ENCODE measurements around the gene SLCO1B1. TPM values are rescaled to one million over a fixed set of nuclear protein-coding genes. Genes with fewer than 3 reads are reported as not detected.

Gene SLCO1B1
- total and polyA plus RNA-seq, 2 of the 8 experiments (the other 6 are each of a cell fraction or from before 2014, with no cell fraction given) = 0.13 TPM; not detected in 1

DNA sequence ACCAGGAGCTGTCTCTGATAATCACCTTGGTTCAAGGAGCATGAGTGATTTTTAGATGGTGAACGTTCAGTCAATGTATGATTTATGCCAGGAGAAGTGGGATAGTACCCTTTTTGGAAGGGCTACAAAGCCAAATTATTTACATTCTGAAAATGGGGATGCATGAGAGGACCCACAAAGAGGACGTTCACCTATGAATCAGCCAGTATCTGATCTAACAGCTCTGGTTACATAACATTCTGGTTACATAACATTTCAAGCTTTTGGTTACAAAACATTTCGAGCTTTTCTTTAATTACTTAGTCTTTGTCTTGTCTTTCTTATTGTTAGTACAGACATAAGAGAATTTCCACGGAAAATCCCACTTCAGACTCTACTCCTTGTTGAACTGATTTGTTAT is 134.9 kb downstream of the SLCO1B1 start:
- Histone ChIP-seq H3K9ac (replicated peaks in 1 of 4; ENCODE audit: extremely low read depth in 1 of 4, low read depth in 3 of 4, low read length in 3 of 4) (no peak overlapping the region), H4K8ac (ENCODE audit: extremely low read depth, insufficient read depth, low read length) (no peak overlapping the region), H4K20me1 (replicated peaks in 1 of 2; ENCODE audit: control insufficient read depth in 1 of 2, insufficient read depth in 2 of 2, low read length in 2 of 2) (no peaks in the 10 kb centered on the region), H3K4me1 (replicated peaks in 1 of 4; ENCODE audit: control insufficient read depth in 3 of 4, insufficient read depth in 4 of 4, low read length in 3 of 4) (no peaks in the 10 kb centered on the region), H3K79me2 (ENCODE audit: control insufficient read depth in 1 of 2, insufficient read depth in 2 of 2, low read length in 2 of 2) (no peaks in the 10 kb centered on the region), H2BK5ac (ENCODE audit: low read depth, low read length) (no peak overlapping the region), H4K91ac (replicated peaks; ENCODE audit: insufficient read length, low read length) (no peak overlapping the region), H3K56ac (replicated peaks; ENCODE audit: insufficient read length, low read depth, low read length) (no peak overlapping the region), H3K4me2 (ENCODE audit: insufficient read depth in 1 of 2, low read depth in 2 of 2, low read length in 2 of 2) (no peak overlapping the region), H2BK20ac (ENCODE audit: low read length) (no peak overlapping the region), H3K9me3 (ENCODE audit: insufficient read depth in 2 of 2, low read depth in 1 of 2, low read length in 1 of 2) (peaks cover 4 to 6% of the 10 kb centered on the region in 2 experiments; a peak in 2 of 4 replicates), H3K4me3 (ENCODE audit: extremely low read depth in 1 of 4, insufficient read depth in 2 of 4, low read depth in 3 of 4, low read length in 4 of 4) (no peak overlapping the region), H3K4ac (replicated peaks; ENCODE audit: insufficient read length, low read depth, low read length) (no peak overlapping the region), H3K27me3 (replicated peaks in 1 of 4; ENCODE audit: control insufficient read depth in 3 of 4, extremely low read depth in 1 of 4, insufficient read depth in 3 of 4, low read length in 3 of 4) (no peaks in the 10 kb centered on the region), H2BK120ac (replicated peaks; ENCODE audit: low read depth, low read length) (no peak overlapping the region), H3K79me1 (ENCODE audit: low read depth, low read length) (no peaks in the 10 kb centered on the region), H3K14ac (ENCODE audit: insufficient read length) (no peak overlapping the region), H2BK15ac (ENCODE audit: low read length) (no peak overlapping the region), H3K27ac (ENCODE audit: low read depth, low read length) (no peak overlapping the region), H3K23ac (ENCODE audit: insufficient read length) (no peak overlapping the region), H3K23me2 (ENCODE audit: low read depth, low read length) (no peaks in the 10 kb centered on the region), H2BK12ac (ENCODE audit: low read depth, low read length) (no peak overlapping the region), H2AFZ (ENCODE audit: low read length) (no peak overlapping the region), H4K5ac (ENCODE audit: insufficient read length, low read depth, low read length) (no peak overlapping the region), H3K36me3 (ENCODE audit: control insufficient read depth in 2 of 4, insufficient read depth in 4 of 4, low read length in 3 of 4) (no peaks in the 10 kb centered on the region; a peak in 1 of 8 replicates), H2AK5ac (ENCODE audit: low read depth, low read length) (no peak overlapping the region), H3K18ac (ENCODE audit: extremely low read depth, low read length) (no peak overlapping the region)
- TF ChIP-seq JUND (IDR thresholded peaks at IDR 0.05; ENCODE audit: low read length) (no peak), EP300 (IDR thresholded peaks at IDR 0.05; ENCODE audit: borderline replicate concordance in 1 of 2, low read depth in 2 of 2, low read length in 2 of 2) (no peak), EZH2 (IDR thresholded peaks at IDR 0.05; ENCODE audit: low read depth, low read length, severe bottlenecking) (no peak), EGR1 (IDR thresholded peaks at IDR 0.05; ENCODE audit: borderline replicate concordance, low read depth, low read length) (no peak)
- FAIRE-seq (no peak), DNase-seq (ENCODE audit: low read depth in 1 of 2, low spot score in 2 of 2) (no peak)
- ChIA-PET POLR2A (ENCODE audit: partially characterized antibody) (no interaction called here), CTCF (ENCODE audit: partially characterized antibody) (interaction anchor here (1.1 kb wide), 1 partner anchor 30 kb away, joined by 3 read pairs; no protein-coding TSS in a partner anchor)
- WGBS, 2 experiments (ENCODE audit: extremely low coverage in 1 of 2, insufficient coverage in 1 of 2, insufficient read length in 1 of 2, insufficient replicate concordance in 2 of 2, low coverage in 1 of 2, low lambda C conversion rate in 2 of 2, missing lambda C conversion rate in 1 of 2) = 86% methylated on average over 4 of the region's 4 CpGs; no CpG with 5 or more reads in 1 of the 2 experiments

Measured in H1 (cell line).